HUDEP-2 (cell line): ENCODE results near the gene HACD3.

Source experiments
- DNase-seq, 76 experiments: peaks; one replicate each; lab custom pipeline; 2025; ENCODE audit not compliant: unreplicated experiment in 76 of 76; lab: John Stamatoyannopoulos, UW

The HACD3 gene

GRCh38 chr15:65530318-65531111 lies at the start of gene HACD3:
HACD3 (plus strand) TSS chr15:65530463; CDS start chr15:65530632, 169 bp downstream.
- peak in 73 of 76 experiments; percentile 12 to 91 (median 77) for DNase-seq

GRCh38 chr15:65484876-65485275 lies 45.4 kb upstream of the HACD3 start:
- DNase-seq = no peak

- no peak for DNase-seq
Measured at GRCh38 chr15:65494076-65494475, 36.2 kb upstream of the HACD3 start.

- DNase-seq = no peak
Measured at GRCh38 chr15:65509321-65509720, 20.9 kb upstream of the HACD3 start.

- DNase-seq = no peak
Measured at GRCh38 chr15:65512189-65512588, 18.1 kb upstream of the HACD3 start.

- no peak for DNase-seq
Measured at GRCh38 chr15:65512807-65513416, 17.4 kb upstream of the HACD3 start.

- peak; percentile 37 to 94 (median 88) for DNase-seq
Measured at GRCh38 chr15:65516997-65517865, 13.0 kb upstream of the HACD3 start, which contains the start of gene DPP8. DPP8 (minus strand) TSS chr15:65517689; CDS start chr15:65512553, 5,136 bp downstream.

GRCh38 chr15:65517866-65518207 lies 12.4 kb upstream of the HACD3 start:
- DNase-seq = no peak

GRCh38 chr15:65518633-65519285 lies 11.5 kb upstream of the HACD3 start:
- DNase-seq = no peak

- peak in 40 of 76 experiments; percentile 3 to 55 (median 21) for DNase-seq
Measured at GRCh38 chr15:65521350-65521749, 8.9 kb upstream of the HACD3 start.

GRCh38 chr15:65524226-65524625 lies 6.0 kb upstream of the HACD3 start:
- no peak for DNase-seq

GRCh38 chr15:65525622-65526021 lies 4.6 kb upstream of the HACD3 start:
- DNase-seq = peak in 6 of 76 experiments; percentile 4 to 21 (median 7)

- DNase-seq = no peak
Measured at GRCh38 chr15:65528461-65529060, 1.7 kb upstream of the HACD3 start.

GRCh38 chr15:65529762-65530317 lies 423 bp upstream of the HACD3 start:
- no peak for DNase-seq

- peak in 2 of 76 experiments; percentile 17 to 26 for DNase-seq
Measured at GRCh38 chr15:65532738-65533051, 2.4 kb downstream of the HACD3 start.

- no peak for DNase-seq
Measured at GRCh38 chr15:65533057-65533756, 2.9 kb downstream of the HACD3 start.

GRCh38 chr15:65535192-65535591 lies 4.9 kb downstream of the HACD3 start:
- DNase-seq = no peak

- no peak for DNase-seq
Measured at GRCh38 chr15:65540314-65540713, 10.1 kb downstream of the HACD3 start.

- no peak for DNase-seq
Measured at GRCh38 chr15:65541231-65541820, 11.1 kb downstream of the HACD3 start.
